HEK293 (cell line): ENCODE data around the gene CRYBA1.

Experiments used
- CTCF ChIA-PET: fragments of 350-600 bp; formaldehyde crosslinking; extraction: SDS; loops from one replicate; lab custom pipeline; 2021; ENCODE audit warnings: antibody characterized with exemption; lab: Yijun Ruan, JAX
- POLR2A ChIA-PET: fragments of 300-600 bp; formaldehyde crosslinking; extraction: SDS; loops from one replicate; lab custom pipeline; 2020; ENCODE audit warnings: antibody characterized with exemption, inconsistent platforms; lab: Yijun Ruan, JAX
- H3K27ac ChIP-seq: fragments of 200-500 bp; sonication (Bioruptor generic); 2 replicates; pipeline ENCODE4 v1.5.1; 2014; ENCODE audit warnings: low read depth, low read length, control low read depth, inconsistent platforms; ENCODE audit errors: extremely low read depth
- H3K36me3 ChIP-seq, 2 experiments: fragments of 200-500 bp in 1 of 2; sonication (Bioruptor generic) in 1 of 2; 1 replicate in 1 of 2; 2 replicates in 1 of 2; pipeline ENCODE4 v1.5.1; 2014 to 2017; ENCODE audit warnings: inconsistent platforms in 2 of 2, low read length in 2 of 2; ENCODE audit not compliant: control insufficient read depth in 2 of 2, insufficient read depth in 1 of 2
- H3K4me1 ChIP-seq: fragments of 200-500 bp; sonication (Bioruptor generic); 2 replicates; pipeline ENCODE4 v1.5.1; 2014; ENCODE audit warnings: mild to moderate bottlenecking, low read length, inconsistent platforms; ENCODE audit not compliant: control insufficient read depth, insufficient read depth
- H3K4me3 ChIP-seq: 2 replicates; pipeline ENCODE4 v1.5.1; 2011; ENCODE audit warnings: low read depth, mild to moderate bottlenecking, control low read depth, low read length, moderate library complexity
- H3K9me3 ChIP-seq: fragments of 200-500 bp; sonication (Bioruptor generic); 2 replicates; pipeline ENCODE4 v1.5.1; 2014; ENCODE audit warnings: low read depth, low read length, inconsistent platforms; ENCODE audit not compliant: control insufficient read depth, insufficient read depth
- ATF2 ChIP-seq: fragments of 450-650 bp; formaldehyde crosslinking; IDR thresholded peaks from 2 replicates; pipeline ENCODE4 v1.5.1; 2016; ENCODE audit warnings: missing biosample characterization, missing genetic modification characterization, low read depth
- BCL6B ChIP-seq: fragments of 450-650 bp; formaldehyde crosslinking; IDR thresholded peaks from 2 replicates; pipeline ENCODE4 v1.5.1; 2017; ENCODE audit warnings: missing biosample characterization, missing genetic modification characterization
- CTCF ChIP-seq: fragments of 450-650 bp; formaldehyde crosslinking; IDR thresholded peaks from 2 replicates; pipeline ENCODE4 v1.5.1; 2016; ENCODE audit warnings: missing biosample characterization, missing genetic modification characterization
- HOXC10 ChIP-seq: sonication (generic); formaldehyde crosslinking; IDR thresholded peaks from 2 replicates; pipeline ENCODE4 v1.8.1; 2023; ENCODE audit warnings: mild to moderate bottlenecking, missing genetic modification reagents
- KLF17 ChIP-seq: fragments of 450-650 bp; formaldehyde crosslinking; IDR thresholded peaks from 2 replicates; pipeline ENCODE4 v1.5.1; 2016; ENCODE audit warnings: missing biosample characterization, missing genetic modification characterization
- MYNN ChIP-seq: fragments of 450-650 bp; formaldehyde crosslinking; IDR thresholded peaks from 2 replicates; pipeline ENCODE4 v1.5.1; 2016; ENCODE audit warnings: missing biosample characterization, missing genetic modification characterization, borderline replicate concordance
- MZF1 ChIP-seq: fragments of 450-650 bp; formaldehyde crosslinking; IDR thresholded peaks from 2 replicates; pipeline ENCODE4 v1.5.1; 2017; ENCODE audit warnings: missing biosample characterization, missing genetic modification characterization, borderline replicate concordance
- OSR2 ChIP-seq: fragments of 450-650 bp; formaldehyde crosslinking; IDR thresholded peaks from 2 replicates; pipeline ENCODE4 v1.5.1; 2016; ENCODE audit warnings: missing biosample characterization, missing genetic modification characterization
- OVOL3 ChIP-seq: fragments of 450-650 bp; formaldehyde crosslinking; IDR thresholded peaks from 2 replicates; pipeline ENCODE4 v1.5.1; 2016; ENCODE audit warnings: missing biosample characterization, missing genetic modification characterization
- ZNF132 ChIP-seq: fragments of 450-650 bp; formaldehyde crosslinking; IDR thresholded peaks from 2 replicates; pipeline ENCODE4 v1.5.1; 2017; ENCODE audit warnings: missing biosample characterization, missing genetic modification characterization, borderline replicate concordance
- ZNF133 ChIP-seq: fragments of 450-650 bp; formaldehyde crosslinking; IDR thresholded peaks from 2 replicates; pipeline ENCODE4 v1.5.1; 2016; ENCODE audit warnings: missing biosample characterization, missing genetic modification characterization
- ZNF148 ChIP-seq: fragments of 450-650 bp; formaldehyde crosslinking; IDR thresholded peaks from 2 replicates; pipeline ENCODE4 v1.5.0; 2017; ENCODE audit warnings: missing biosample characterization, missing genetic modification characterization, borderline replicate concordance
- ZNF19 ChIP-seq: fragments of 450-650 bp; formaldehyde crosslinking; IDR thresholded peaks from 2 replicates; pipeline ENCODE4; 2016; ENCODE audit warnings: missing biosample characterization, missing genetic modification characterization, low read depth
- ZNF24 ChIP-seq: fragments of 450-650 bp; formaldehyde crosslinking; IDR thresholded peaks from 2 replicates; pipeline ENCODE4 v1.5.1; 2016; ENCODE audit warnings: missing biosample characterization, missing genetic modification characterization
- ZNF292 ChIP-seq: fragments of 450-650 bp; formaldehyde crosslinking; IDR thresholded peaks from 2 replicates; pipeline ENCODE4 v1.5.1; 2016; ENCODE audit warnings: low read depth, missing biosample characterization, missing genetic modification characterization, borderline replicate concordance
- ZNF324 ChIP-seq: fragments of 450-650 bp; formaldehyde crosslinking; IDR thresholded peaks from 2 replicates; pipeline ENCODE4 v1.5.1; 2016; ENCODE audit warnings: missing biosample characterization, missing genetic modification characterization
- ZNF366 ChIP-seq: fragments of 450-650 bp; formaldehyde crosslinking; conservative IDR thresholded peaks from 2 replicates; pipeline ENCODE4 v1.5.1; 2016; ENCODE audit warnings: missing biosample characterization, missing genetic modification characterization
- ZNF394 ChIP-seq: fragments of 450-650 bp; formaldehyde crosslinking; IDR thresholded peaks from 2 replicates; pipeline ENCODE4 v1.5.1; 2016; ENCODE audit warnings: missing biosample characterization, missing genetic modification characterization, mild to moderate bottlenecking, moderate library complexity, borderline replicate concordance
- ZNF404 ChIP-seq: fragments of 450-650 bp; formaldehyde crosslinking; IDR thresholded peaks from 2 replicates; pipeline ENCODE4 v1.5.1; 2017; ENCODE audit warnings: missing biosample characterization, missing genetic modification characterization
- ZNF654 ChIP-seq: fragments of 450-650 bp; formaldehyde crosslinking; IDR thresholded peaks from 2 replicates; pipeline ENCODE4 v1.5.1; 2016; ENCODE audit warnings: low read depth, missing biosample characterization, missing genetic modification characterization
- ZSCAN16 ChIP-seq: fragments of 450-650 bp; formaldehyde crosslinking; IDR thresholded peaks from 2 replicates; pipeline ENCODE4 v1.5.1; 2016; ENCODE audit warnings: missing biosample characterization, missing genetic modification characterization
- ZSCAN5A ChIP-seq: fragments of 450-650 bp; formaldehyde crosslinking; IDR thresholded peaks from 2 replicates; pipeline ENCODE4 v1.5.1; 2016; ENCODE audit warnings: missing biosample characterization, missing genetic modification characterization

Gene CRYBA1

GRCh38 chr17:29245401-29245800 is 1.3 kb upstream of the CRYBA1 start (continued):
- TF ChIP-seq ZNF132 (tag by site-specific recombination) (no peak), ZNF148 (tag by site-specific recombination) (no peak), ATF2 (tag by site-specific recombination) (no peak), ZNF654 (tag by site-specific recombination) (no peak)

- H3K36me3 ChIP-seq, result no peaks in the 10 kb centered on the region
- CTCF ChIA-PET, result interaction anchor here (0.7 kb wide), 1 partner anchor 280 kb away, joined by 3 read pairs; no protein-coding TSS in a partner anchor
- no peak overlapping the region for H3K27ac ChIP-seq
- POLR2A ChIA-PET, result no interaction called here
- no peaks in the 10 kb centered on the region for H3K4me1 ChIP-seq
- no peak for TF ChIP-seq ZNF292 (tag by site-specific recombination)
- no peak for TF ChIP-seq MYNN (tag by site-specific recombination)
- TF ChIP-seq BCL6B, result no peak
- TF ChIP-seq OVOL3, result no peak
- no peak for TF ChIP-seq MZF1 (tag by site-specific recombination)
- no peak for TF ChIP-seq ZSCAN16 (tag by site-specific recombination)
- TF ChIP-seq ZNF394 (tag by site-specific recombination), result no peak
- TF ChIP-seq ZNF19 (tag by site-specific recombination), result no peak
- no peak for TF ChIP-seq KLF17
- no peak for TF ChIP-seq OSR2 (tag by site-specific recombination)
- TF ChIP-seq ZNF133 (tag by site-specific recombination), result no peak
- no peak for TF ChIP-seq ZNF366
- TF ChIP-seq ZNF24, result no peak
- no peak for TF ChIP-seq ZNF404 (tag by site-specific recombination)
- H3K4me3 ChIP-seq, result no peak overlapping the region
- H3K9me3 ChIP-seq, result no peaks in the 10 kb centered on the region
Observed at GRCh38 chr17:29247219-29247618, 560 bp downstream of the CRYBA1 start.

GRCh38 chr17:29248845-29249244 is 2.2 kb downstream of the CRYBA1 start:
- CTCF ChIA-PET, result interaction anchor here (0.6 to 2.0 kb wide), 5 partner anchors 9 to 344 kb away, joined by 3 to 6 read pairs (median 3); partner anchors contain the start of gene ANKRD13B
- no peak for TF ChIP-seq ZNF324 (tag by site-specific recombination)
- no peak for TF ChIP-seq MZF1 (tag by site-specific recombination)
- TF ChIP-seq HOXC10 (CRISPR knock-in tag), result no peak
- TF ChIP-seq CTCF (tag by site-specific recombination), result no peak
- TF ChIP-seq ZSCAN5A, result no peak
- POLR2A ChIA-PET, result no interaction called here
- Histone ChIP-seq H3K4me3 (no peak overlapping the region), H3K27ac (no peak overlapping the region), H3K36me3 (no peaks in the 10 kb centered on the region), H3K4me1 (no peaks in the 10 kb centered on the region), H3K9me3 (no peaks in the 10 kb centered on the region)
